SIG-M5 treated with dmso at 0.1 percent for 504 hours (cell line): Measurements from ENCODE around the gene MDM2.

Source experiments
- DNase-seq: peaks from one replicate; lab custom pipeline; 2025; ENCODE audit not compliant: unreplicated experiment; lab: John Stamatoyannopoulos, UW

MDM2 gene

DNA sequence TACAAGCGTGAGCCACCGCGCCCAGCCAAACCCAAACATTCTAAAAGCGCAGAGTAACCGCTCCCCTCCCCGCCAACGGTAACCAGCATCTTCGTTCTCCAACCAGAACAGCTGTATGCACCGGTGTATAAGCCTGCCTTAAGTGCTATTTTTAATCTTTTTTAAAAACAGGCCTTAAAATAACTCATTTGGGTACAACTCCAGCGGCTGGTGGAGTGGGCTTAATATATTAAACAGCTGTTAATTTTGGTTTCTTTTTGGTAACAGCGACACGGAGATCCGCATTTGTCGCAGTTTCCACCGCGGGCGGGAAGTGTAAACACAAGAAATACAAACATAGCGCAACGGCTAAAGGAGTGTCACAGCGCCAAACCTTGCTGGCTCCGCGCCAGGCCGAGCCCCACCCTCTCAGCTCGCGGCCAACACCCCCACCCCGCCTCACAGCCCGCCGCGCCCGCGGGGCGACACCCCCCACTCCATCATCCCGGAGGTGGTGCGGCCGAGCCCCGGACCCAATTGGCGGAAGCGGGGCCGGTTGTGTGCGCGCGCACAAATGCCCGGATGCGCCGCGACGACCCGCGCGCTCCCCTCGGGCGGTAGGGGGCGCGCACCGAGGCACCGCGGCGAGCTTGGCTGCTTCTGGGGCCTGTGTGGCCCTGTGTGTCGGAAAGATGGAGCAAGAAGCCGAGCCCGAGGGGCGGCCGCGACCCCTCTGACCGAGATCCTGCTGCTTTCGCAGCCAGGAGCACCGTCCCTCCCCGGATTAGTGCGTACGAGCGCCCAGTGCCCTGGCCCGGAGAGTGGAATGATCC lies at the start of gene MDM2:
Gene MDM2, plus strand, starts transcription at position 602 of the 812 bp plus-strand sequence. CDS start 301 bp downstream, outside the sequence.
- peak; percentile 91 for DNase-seq

- DNase-seq: no peak
These were observed 48.1 kb upstream of the MDM2 start for GRCh38 chr12:68759852-68760251.

- DNase-seq: no peak
These were observed 47.1 kb upstream of the MDM2 start for GRCh38 chr12:68760806-68761441.

DNA sequence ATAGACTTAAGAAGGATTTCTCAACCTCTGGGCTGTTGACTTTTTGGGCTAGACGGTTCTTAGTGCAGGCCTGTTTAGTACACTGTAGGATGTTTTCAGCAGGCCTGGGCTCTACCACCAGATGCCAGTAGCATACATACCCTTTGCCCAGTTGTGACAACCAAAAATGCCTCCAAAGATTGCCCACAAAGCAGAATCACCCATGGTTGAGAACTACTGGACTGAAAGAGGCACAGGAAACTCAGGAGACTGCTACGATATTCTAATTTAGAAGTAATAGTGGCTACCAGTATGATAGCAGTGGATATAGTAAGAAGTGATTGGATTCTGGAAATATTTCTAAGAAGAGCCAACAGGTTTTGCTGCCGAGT lies 46.5 kb upstream of the MDM2 start:
- no peak for DNase-seq

DNA sequence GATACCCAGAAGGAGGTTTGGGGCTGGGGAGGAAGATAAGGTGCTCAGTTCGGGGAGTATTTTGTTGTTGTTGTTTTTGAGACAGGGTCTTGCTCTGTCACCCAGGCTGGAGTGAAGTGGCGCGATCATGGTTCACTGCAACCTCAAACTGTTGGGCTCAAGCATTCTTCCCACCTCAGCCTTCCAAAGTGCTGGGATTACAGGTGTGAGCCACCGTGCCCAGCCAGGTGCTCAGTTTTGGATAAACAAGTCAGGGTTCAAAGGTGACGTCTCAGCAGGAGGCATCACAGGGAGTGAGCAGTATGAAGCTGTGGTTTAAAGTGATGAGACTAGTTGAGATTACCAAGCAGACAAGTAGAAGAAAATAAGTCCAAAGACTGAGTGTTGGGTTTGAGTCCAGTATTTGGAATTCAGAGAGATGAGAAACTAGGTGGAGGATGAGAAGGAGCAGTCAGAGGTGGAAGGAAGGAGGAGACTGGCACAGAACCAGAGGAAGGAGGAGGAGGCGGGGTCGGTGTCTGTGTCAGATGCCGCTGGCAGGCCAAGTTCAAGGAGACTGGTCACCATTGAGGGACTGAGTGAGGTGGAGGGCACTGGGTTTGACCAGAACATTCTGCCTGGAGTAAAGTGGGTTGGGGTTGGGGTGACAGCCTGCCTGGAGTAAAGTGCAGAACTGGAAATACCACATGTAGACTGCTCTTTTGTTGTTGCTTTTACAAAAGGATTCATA lies 45.9 kb upstream of the MDM2 start:
- DNase-seq: no peak

- no peak for DNase-seq
These were observed 45.3 kb upstream of the MDM2 start for GRCh38 chr12:68762691-68763090.

GRCh38 chr12:68765696-68766095 lies 42.3 kb upstream of the MDM2 start:
- no peak for DNase-seq

- no peak for DNase-seq
These were observed 41.3 kb upstream of the MDM2 start for GRCh38 chr12:68766646-68767045.

DNA sequence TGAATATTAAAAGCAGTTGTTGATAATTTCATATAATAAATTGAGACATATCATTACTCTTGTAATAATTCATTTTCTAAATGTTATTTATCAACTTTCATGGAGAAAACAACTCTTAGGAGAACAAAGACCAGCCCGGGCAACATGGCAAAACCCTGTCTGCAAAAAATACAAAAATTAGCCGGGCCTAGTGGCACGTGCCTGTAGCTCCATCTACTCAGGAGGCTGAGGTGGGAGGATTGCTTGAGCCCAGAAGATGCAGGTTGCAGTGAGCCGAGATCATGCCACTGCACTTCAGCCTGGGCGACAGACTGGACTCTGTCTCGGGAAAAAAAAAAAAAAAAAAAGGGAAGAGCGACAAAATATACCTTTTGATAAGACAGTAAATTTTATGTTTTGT lies 40.8 kb upstream of the MDM2 start:
- no peak for DNase-seq

- no peak for DNase-seq
These were observed 39.5 kb upstream of the MDM2 start for GRCh38 chr12:68768431-68768939.

DNA sequence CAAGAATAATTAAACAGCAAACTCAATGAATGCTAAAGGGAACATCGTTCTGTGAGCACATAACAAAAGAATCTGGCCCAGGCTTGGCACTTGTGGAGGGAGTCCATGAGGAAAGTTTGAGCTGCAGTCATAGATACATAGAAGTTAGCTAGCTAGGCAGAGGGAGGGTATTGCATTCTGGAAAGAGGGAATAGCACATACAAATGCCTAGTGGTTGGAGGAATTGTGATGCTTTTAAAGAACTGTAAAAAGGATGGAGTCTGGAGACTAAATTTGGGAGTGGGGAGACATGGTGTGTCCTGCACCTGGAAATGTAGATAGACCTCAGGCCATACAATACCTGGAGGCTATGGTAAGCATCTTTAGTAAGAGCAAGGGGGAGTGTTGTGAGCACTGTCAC lies 38.0 kb upstream of the MDM2 start:
- DNase-seq: no peak

GRCh38 chr12:68771223-68771925 lies 36.6 kb upstream of the MDM2 start:
- DNase-seq: no peak

DNA sequence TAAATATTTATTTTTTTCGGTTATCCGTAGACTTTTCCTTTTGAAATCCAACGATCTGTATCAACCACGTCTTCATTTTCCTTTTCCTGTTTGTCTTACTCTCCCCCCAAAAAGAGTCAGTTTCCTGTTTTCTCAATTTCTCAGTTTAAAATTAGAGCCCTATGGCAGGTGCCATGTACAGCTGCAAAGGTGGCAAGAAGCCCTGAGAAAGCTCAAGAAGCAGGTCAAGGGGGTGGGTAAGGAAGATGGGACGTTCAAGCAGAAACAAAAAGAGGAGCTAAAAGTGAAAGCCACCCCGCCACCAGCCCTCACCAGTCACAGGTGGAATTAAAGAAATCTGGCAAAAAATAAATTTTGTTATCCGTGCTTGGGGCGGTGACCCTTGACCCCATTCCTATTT lies 35.3 kb upstream of the MDM2 start:
- DNase-seq: no peak

GRCh38 chr12:68773582-68773981 lies 34.4 kb upstream of the MDM2 start:
- no peak for DNase-seq

DNA sequence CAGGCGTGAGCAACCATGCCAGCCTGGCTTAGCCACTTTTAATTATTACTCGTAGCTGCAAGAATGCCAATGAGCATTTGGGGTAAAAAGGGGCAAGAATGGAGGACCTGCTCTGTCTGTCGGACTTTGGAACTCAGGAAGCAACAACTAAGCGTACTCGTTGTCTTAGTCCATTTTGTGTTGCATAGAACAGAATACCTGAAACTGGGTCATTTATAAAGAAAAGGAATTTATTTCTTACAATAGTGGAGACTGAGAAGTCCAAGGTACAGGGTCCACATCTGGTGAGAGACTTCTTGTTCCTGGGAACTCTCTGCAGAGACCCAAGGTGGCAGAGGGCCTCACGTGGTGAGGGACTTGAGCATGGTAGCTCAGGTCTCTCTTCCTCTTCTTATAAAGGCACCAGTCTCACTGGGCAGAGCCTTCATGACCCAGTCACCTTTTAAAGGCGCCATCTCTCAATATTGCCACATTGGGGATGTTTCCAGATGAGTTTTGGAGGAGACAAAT lies 32.8 kb upstream of the MDM2 start:
- no peak for DNase-seq

GRCh38 chr12:68776976-68777610 lies 30.9 kb upstream of the MDM2 start:
- DNase-seq: no peak

DNA sequence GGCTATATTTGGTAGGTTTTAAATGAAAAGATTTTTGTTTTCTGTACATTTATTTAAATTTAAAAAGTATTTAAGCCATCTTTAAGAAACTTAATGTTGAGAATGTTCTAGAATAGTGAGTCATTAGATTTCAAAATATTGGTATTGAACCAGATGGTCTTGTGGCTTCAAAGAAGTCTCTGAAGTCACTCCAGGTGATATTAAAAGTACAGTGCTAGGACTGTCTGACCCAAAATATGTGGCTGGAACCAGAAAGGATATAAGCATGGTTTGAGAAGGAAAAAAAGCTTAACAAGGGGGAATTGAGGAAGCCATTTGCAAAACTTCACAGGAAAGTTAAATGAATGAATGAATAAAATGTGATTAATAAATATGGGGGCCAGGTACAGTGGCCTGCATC lies 28.7 kb upstream of the MDM2 start:
- no peak for DNase-seq

DNA sequence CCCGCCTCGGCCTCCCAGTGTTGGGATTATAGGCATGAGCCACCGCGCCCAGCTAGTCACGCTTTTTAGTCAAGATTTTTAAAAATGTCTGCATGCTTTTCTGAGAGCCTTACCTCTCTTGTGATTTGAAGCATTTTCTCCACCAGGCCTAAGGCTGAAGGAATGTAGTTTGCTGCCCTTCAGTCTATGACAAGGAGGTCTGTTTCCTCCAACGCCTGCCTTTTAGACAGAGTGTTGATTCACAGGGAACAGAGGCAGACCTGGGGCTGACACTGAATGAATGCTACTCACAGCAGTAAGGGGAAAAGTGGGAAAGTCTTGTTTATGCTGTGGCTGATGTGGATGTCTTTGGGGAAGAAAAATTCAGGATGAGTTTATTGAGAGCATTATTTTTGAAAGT lies 27.2 kb upstream of the MDM2 start:
- DNase-seq: no peak

- no peak for DNase-seq
These were observed 26.2 kb upstream of the MDM2 start for GRCh38 chr12:68781728-68782127.

GRCh38 chr12:68784015-68784414 lies 24.0 kb upstream of the MDM2 start:
- DNase-seq: peak; percentile 93

DNA sequence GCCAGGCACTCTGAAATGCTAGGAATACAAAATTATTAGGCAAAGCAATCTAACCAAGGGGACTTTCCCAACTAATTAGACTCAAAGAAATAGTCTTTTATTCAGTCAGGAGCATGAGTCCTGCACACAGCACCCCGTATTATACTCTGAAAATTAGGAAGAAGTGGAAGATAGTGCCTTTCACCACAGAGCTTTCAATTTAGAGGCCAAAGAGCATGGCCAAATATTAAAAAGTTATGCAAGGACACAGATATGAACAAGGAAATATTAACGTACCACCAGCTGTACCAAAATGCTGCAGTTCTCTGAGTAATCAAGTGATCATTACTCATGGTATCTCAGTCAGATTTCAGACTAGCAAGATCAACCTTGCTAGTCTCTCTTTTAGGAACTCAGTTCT lies 22.6 kb upstream of the MDM2 start:
- DNase-seq: no peak
